Transverse colon (tissue), 4 donors: ENCODE data around the gene CSF1R. TPM values are rescaled to one million over a fixed set of nuclear protein-coding genes. Genes with fewer than 3 reads are reported as not detected.
A peak's percentile ranks its signal among the peaks of the same experiment; 100 is the strongest.

Source experiments
- DNase-seq: peaks from one replicate; pipeline ENCODE4 v3.0.0-alpha.2; 2019
- H3K27ac ChIP-seq, 4 donors: fragments of 200-600 bp; sonication (generic); 2 replicates each; pipeline ENCODE4 v1.5.1; 2016 to 2018; ENCODE audit warnings: inconsistent platforms in 4 of 4
- H3K27me3 ChIP-seq: fragments of 200-600 bp; sonication (generic); 2 replicates; pipeline ENCODE4 v1.5.1; 2017; ENCODE audit warnings: inconsistent platforms
- H3K36me3 ChIP-seq, 4 donors: fragments of 200-600 bp; sonication (generic); 2 replicates each; pipeline ENCODE4 v1.5.1; 2017 to 2019; ENCODE audit warnings: inconsistent platforms in 4 of 4
- H3K4me1 ChIP-seq, 4 donors: fragments of 200-600 bp; sonication (generic); 2 replicates each; pipeline ENCODE4 v1.5.1; 2017 to 2020; ENCODE audit warnings: inconsistent platforms in 4 of 4
- H3K4me3 ChIP-seq, 4 donors: fragments of 200-600 bp; sonication (generic); 1 replicate in 1 of 4; 2 replicates in 3 of 4; pipeline versions ENCODE4 v1.5.1 to v1.6.1; 2017 to 2019; ENCODE audit warnings: inconsistent platforms in 4 of 4
- H3K9me3 ChIP-seq, 2 donors: fragments of 200-600 bp; sonication (generic); 2 replicates each; pipeline ENCODE4 v1.5.1; 2017 to 2019; ENCODE audit warnings: inconsistent platforms in 2 of 2
- EP300 ChIP-seq: sonication (generic); formaldehyde crosslinking; IDR thresholded peaks from one replicate; pipeline ENCODE4 v1.6.1; 2017; ENCODE audit warnings: antibody characterized with exemption, low read depth
- POLR2A ChIP-seq: fragments of 450-650 bp; IDR thresholded peaks from one replicate; pipeline ENCODE4 v1.6.1; 2016; ENCODE audit warnings: antibody characterized with exemption, mild to moderate bottlenecking, moderate library complexity
- POLR2AphosphoS5 ChIP-seq, 3 donors: sonication (generic); formaldehyde crosslinking; IDR thresholded peaks; one replicate each; pipeline ENCODE4 v1.6.1; 2016; ENCODE audit warnings: antibody characterized with exemption in 3 of 3
- WGBS, 2 donors: methylation state at CpG; one replicate each; pipeline ENCODE4 v1.1.5; 2018; ENCODE audit warnings: low coverage in 1 of 2; 5-methylcytosine and 5-hydroxymethylcytosine counted together
- in situ Hi-C, 4 donors: fragments of 200-750 bp; cut with MboI; loops; one replicate each; pipeline versions ENCODE4 v1.15.0 to v1.15.1; 2017; ENCODE audit warnings: low sequenced_read_pairs in 3 of 4, low pct_ligation_motif_present in 1 of 4, low pct_unique_long_range_greater_than_20kb in 1 of 4
- intact Hi-C: fragments of 100-400 bp; cut with DNase I; formaldehyde crosslinking; loops from one replicate; pipeline ENCODE4 v1.15.1; 2023; ENCODE audit warnings: low total_unique reads
- total RNA-seq, 4 donors: library from RNA; depleted of rRNA; stranded (reverse); fragments of >200 nt; gene quantifications; one replicate each; pipeline ENCODE4 v1.1.0, GENCODE V29; 2016
- TF ChIP-seq, protein P1 (sequence below), 5 experiments: fragments of 200-600 bp in 3 of 5; fragments of 450-650 bp in 2 of 5; sonication (generic) in 3 of 5; IDR thresholded peaks; 1 replicate in 2 of 5; 2 replicates in 3 of 5; pipeline ENCODE4 v1.5.1; 2016 to 2017; ENCODE audit warnings: antibody characterized with exemption in 5 of 5, inconsistent platforms in 3 of 5, mild to moderate bottlenecking in 2 of 5, moderate library complexity in 1 of 5

The CSF1R gene
- total RNA-seq, 4 donors from 2014 or later, result 0.60 to 38.9 (median 14.7) TPM

GRCh38 chr5:150106674-150107426 lies 20.5 kb upstream of the CSF1R start:
- intact Hi-C loops, result no loop called here
- H3K4me3 ChIP-seq, result no peak overlapping the region
- no peaks in the 10 kb centered on the region for H3K9me3 ChIP-seq
- TF ChIP-seq, protein P1, sequence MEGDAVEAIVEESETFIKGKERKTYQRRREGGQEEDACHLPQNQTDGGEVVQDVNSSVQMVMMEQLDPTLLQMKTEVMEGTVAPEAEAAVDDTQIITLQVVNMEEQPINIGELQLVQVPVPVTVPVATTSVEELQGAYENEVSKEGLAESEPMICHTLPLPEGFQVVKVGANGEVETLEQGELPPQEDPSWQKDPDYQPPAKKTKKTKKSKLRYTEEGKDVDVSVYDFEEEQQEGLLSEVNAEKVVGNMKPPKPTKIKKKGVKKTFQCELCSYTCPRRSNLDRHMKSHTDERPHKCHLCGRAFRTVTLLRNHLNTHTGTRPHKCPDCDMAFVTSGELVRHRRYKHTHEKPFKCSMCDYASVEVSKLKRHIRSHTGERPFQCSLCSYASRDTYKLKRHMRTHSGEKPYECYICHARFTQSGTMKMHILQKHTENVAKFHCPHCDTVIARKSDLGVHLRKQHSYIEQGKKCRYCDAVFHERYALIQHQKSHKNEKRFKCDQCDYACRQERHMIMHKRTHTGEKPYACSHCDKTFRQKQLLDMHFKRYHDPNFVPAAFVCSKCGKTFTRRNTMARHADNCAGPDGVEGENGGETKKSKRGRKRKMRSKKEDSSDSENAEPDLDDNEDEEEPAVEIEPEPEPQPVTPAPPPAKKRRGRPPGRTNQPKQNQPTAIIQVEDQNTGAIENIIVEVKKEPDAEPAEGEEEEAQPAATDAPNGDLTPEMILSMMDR (IDR thresholded peaks at IDR 0.05), result no peak
- TF ChIP-seq POLR2A (no peak), EP300 (no peak), POLR2AphosphoS5 (IDR thresholded peaks at IDR 0.05) (peak in 1 of 3 donors; percentile 13)
- peaks cover 0 to 34% (median 10%) of the 10 kb centered on the region in 4 donors for H3K4me1 ChIP-seq
- H3K27ac ChIP-seq, result peak overlapping the region; percentile 4 to 59 (median 52)
- no peaks in the 10 kb centered on the region for H3K27me3 ChIP-seq
- in situ Hi-C loops, result loop anchor here in 1 of 4 donors (25.0 kb wide), 1 partner anchor 270 kb away; no protein-coding TSS in a partner anchor
- 49 to 83% methylated on average over 1 to 4 of the region's 4 CpGs for WGBS, 2 donors
- H3K36me3 ChIP-seq, result no peaks in the 10 kb centered on the region
- DNase-seq, result no peak

- TF ChIP-seq POLR2AphosphoS5 (IDR thresholded peaks at IDR 0.05) (no peak), EP300 (no peak), POLR2A (no peak)
- TF ChIP-seq, protein P1 (IDR thresholded peaks at IDR 0.05), result no peak
- Histone ChIP-seq H3K27ac (peak overlapping the region in 2 of 4 donors; percentile 40 to 55), H3K9me3 (no peaks in the 10 kb centered on the region), H3K4me3 (no peak overlapping the region), H3K4me1 (peaks cover 0 to 34% (median 10%) of the 10 kb centered on the region in 4 donors), H3K36me3 (no peaks in the 10 kb centered on the region), H3K27me3 (no peaks in the 10 kb centered on the region)
- in situ Hi-C loops, result loop anchor here in 1 of 4 donors (25.0 kb wide), 1 partner anchor 269 kb away; no protein-coding TSS in a partner anchor
- no peak for DNase-seq
- 86 to 100% methylated on average over 1 to 7 of the region's 7 CpGs for WGBS, 2 donors
- intact Hi-C loops, result no loop called here
Measured at GRCh38 chr5:150105928-150106615, 19.7 kb upstream of the CSF1R start.

GRCh38 chr5:150104550-150104870 lies 18.2 kb upstream of the CSF1R start:
- 85% methylated on average over 2 of the region's 2 CpGs; no CpG with 5 or more reads in 1 of the 2 donors for WGBS, 2 donors
- no peak overlapping the region for H3K4me3 ChIP-seq
- H3K4me1 ChIP-seq, result peaks cover 0 to 34% (median 10%) of the 10 kb centered on the region in 4 donors
- no peaks in the 10 kb centered on the region for H3K27me3 ChIP-seq
- intact Hi-C loops (no loop called here), in situ Hi-C loops (loop anchor here in 1 of 4 donors (25.0 kb wide), 1 partner anchor 267 kb away; no protein-coding TSS in a partner anchor)
- DNase-seq, result no peak
- H3K9me3 ChIP-seq, result no peaks in the 10 kb centered on the region
- H3K27ac ChIP-seq, result no peak overlapping the region
- no peaks in the 10 kb centered on the region for H3K36me3 ChIP-seq
- TF ChIP-seq EP300 (no peak), POLR2AphosphoS5 (IDR thresholded peaks at IDR 0.05) (no peak), POLR2A (no peak)
- TF ChIP-seq, protein P1 (IDR thresholded peaks at IDR 0.05), result no peak
